IMR-90 (cell line): ENCODE results near the gene MAGI1.

Experiments used
- CEBPB ChIP-seq: IDR thresholded peaks from 2 replicates; pipeline ENCODE4 v1.6.1; 2012; ENCODE audit warnings: low read depth, low read length, improper control_type of control experiment
- MAFK ChIP-seq: IDR thresholded peaks from 2 replicates; pipeline ENCODE4 v1.6.1; 2012; ENCODE audit warnings: low read depth, low read length, improper control_type of control experiment
- POLR2A ChIP-seq: IDR thresholded peaks from 2 replicates; pipeline ENCODE4 v1.6.1; 2012; ENCODE audit warnings: mild to moderate bottlenecking, low read depth, low read length
- RAD21 ChIP-seq: IDR thresholded peaks from 2 replicates; pipeline ENCODE4 v1.6.1; 2012; ENCODE audit warnings: low read length, improper control_type of control experiment
- RCOR1 ChIP-seq: IDR thresholded peaks from 2 replicates; pipeline ENCODE4 v1.6.1; 2012; ENCODE audit warnings: mild to moderate bottlenecking, low read length, improper control_type of control experiment; ENCODE audit not compliant: insufficient replicate concordance
- RFX5 ChIP-seq: IDR thresholded peaks from 2 replicates; pipeline ENCODE4 v1.8.0; 2012; ENCODE audit warnings: low read depth, mild to moderate bottlenecking, low read length, moderate library complexity
- SMC3 ChIP-seq: fragments of 150-350 bp; IDR thresholded peaks from 2 replicates; pipeline ENCODE4 v1.6.1; 2016; ENCODE audit warnings: low read depth, mild to moderate bottlenecking, antibody characterized with exemption, low read length, moderate library complexity
- TF ChIP-seq, protein P1 (sequence below): conservative IDR thresholded peaks from 2 replicates; pipeline ENCODE4 v1.5.1; 2012; ENCODE audit warnings: mild to moderate bottlenecking, low read depth, low read length, improper control_type of control experiment
- TF ChIP-seq, protein P2 (sequence below): fragments of 150-350 bp; IDR thresholded peaks from 2 replicates; pipeline ENCODE4 v1.6.1; 2017; ENCODE audit warnings: mild to moderate bottlenecking, antibody characterized with exemption, low read length, low read depth

GRCh38 chr3:65995030-65995429 lies 43.7 kb downstream of the MAGI1 start:
- TF ChIP-seq POLR2A: no peak
- no peak for TF ChIP-seq RAD21
- TF ChIP-seq, protein P1, sequence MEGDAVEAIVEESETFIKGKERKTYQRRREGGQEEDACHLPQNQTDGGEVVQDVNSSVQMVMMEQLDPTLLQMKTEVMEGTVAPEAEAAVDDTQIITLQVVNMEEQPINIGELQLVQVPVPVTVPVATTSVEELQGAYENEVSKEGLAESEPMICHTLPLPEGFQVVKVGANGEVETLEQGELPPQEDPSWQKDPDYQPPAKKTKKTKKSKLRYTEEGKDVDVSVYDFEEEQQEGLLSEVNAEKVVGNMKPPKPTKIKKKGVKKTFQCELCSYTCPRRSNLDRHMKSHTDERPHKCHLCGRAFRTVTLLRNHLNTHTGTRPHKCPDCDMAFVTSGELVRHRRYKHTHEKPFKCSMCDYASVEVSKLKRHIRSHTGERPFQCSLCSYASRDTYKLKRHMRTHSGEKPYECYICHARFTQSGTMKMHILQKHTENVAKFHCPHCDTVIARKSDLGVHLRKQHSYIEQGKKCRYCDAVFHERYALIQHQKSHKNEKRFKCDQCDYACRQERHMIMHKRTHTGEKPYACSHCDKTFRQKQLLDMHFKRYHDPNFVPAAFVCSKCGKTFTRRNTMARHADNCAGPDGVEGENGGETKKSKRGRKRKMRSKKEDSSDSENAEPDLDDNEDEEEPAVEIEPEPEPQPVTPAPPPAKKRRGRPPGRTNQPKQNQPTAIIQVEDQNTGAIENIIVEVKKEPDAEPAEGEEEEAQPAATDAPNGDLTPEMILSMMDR: no peak
- TF ChIP-seq RCOR1: no peak
- TF ChIP-seq RFX5: no peak
- peak; percentile 63 for TF ChIP-seq CEBPB
- TF ChIP-seq, protein P2, sequence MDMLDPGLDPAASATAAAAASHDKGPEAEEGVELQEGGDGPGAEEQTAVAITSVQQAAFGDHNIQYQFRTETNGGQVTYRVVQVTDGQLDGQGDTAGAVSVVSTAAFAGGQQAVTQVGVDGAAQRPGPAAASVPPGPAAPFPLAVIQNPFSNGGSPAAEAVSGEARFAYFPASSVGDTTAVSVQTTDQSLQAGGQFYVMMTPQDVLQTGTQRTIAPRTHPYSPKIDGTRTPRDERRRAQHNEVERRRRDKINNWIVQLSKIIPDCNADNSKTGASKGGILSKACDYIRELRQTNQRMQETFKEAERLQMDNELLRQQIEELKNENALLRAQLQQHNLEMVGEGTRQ: no peak
- no peak for TF ChIP-seq SMC3
- peak; percentile 97 for TF ChIP-seq MAFK
